HepG2 (cell line): ENCODE data around the gene PKIB. TPM values are rescaled to one million over a fixed set of nuclear protein-coding genes. Genes with fewer than 3 reads are reported as not detected.

ENCODE experiments used
- ATAC-seq: fragments of 200-7000 bp; cut with Tn5 transposase; 3 replicates; pipeline ENCODE4 v1.9.1; 2020; ENCODE audit warnings: mild to moderate bottlenecking, moderate library complexity
- BruUV-seq: library from RNA; stranded (reverse); fragments of 400-500 nt; replicated peaks from 2 replicates; lab custom pipeline; 2021; lab: Mats Ljungman, UMichigan
- CTCF ChIA-PET: fragments of 300-600 bp; formaldehyde crosslinking; extraction: SDS; loops from one replicate; lab custom pipeline; 2021; ENCODE audit warnings: low total read pairs, inconsistent platforms, low intra/inter-chr PET ratio; lab: Yijun Ruan, JAX
- POLR2A ChIA-PET: fragments of 350-600 bp; sonication (Branson Sonifier 250); formaldehyde crosslinking; loops from one replicate; lab custom pipeline; 2020; ENCODE audit warnings: antibody characterized with exemption, inconsistent platforms; lab: Yijun Ruan, JAX
- DNase-seq: peaks from one replicate; pipeline ENCODE4 v3.0.0-alpha.2; 2015; ENCODE audit warnings: low spot score
- FAIRE-seq: peaks from 3 replicates; lab custom pipeline; 2011; peaks lifted over from hg19 to GRCh38; lab: Jason Lieb, UNC
- H2AFZ ChIP-seq: one replicate; pipeline ENCODE4 v1.6.1; 2011; ENCODE audit warnings: low read length, inconsistent platforms
- H3K27ac ChIP-seq: fragments of 300-600 bp; 3 replicates; pipeline ENCODE4 v1.8.0; 2011; ENCODE audit warnings: mixed run types, mild to moderate bottlenecking, mixed read lengths, low read length, inconsistent platforms; ENCODE audit not compliant: insufficient read depth; ENCODE audit errors: extremely low read length
- H3K27me3 ChIP-seq, 2 experiments: fragments of 200-600 bp in 1 of 2; 2 replicates in 1 of 2; 3 replicates in 1 of 2; pipeline versions ENCODE4 v1.6.0 to v1.8.0; 2011; ENCODE audit warnings: low read length in 2 of 2, mild to moderate bottlenecking in 2 of 2, moderate library complexity in 2 of 2, inconsistent platforms in 1 of 2; ENCODE audit not compliant: insufficient read depth in 2 of 2, control insufficient read depth in 1 of 2
- H3K36me3 ChIP-seq, 2 experiments: fragments of 200-600 bp in 1 of 2; replicated peaks in 1 of 2; 2 replicates in 1 of 2; 3 replicates in 1 of 2; pipeline versions ENCODE4 v1.5.1 to v1.8.0; 2011; ENCODE audit warnings: low read length in 2 of 2, inconsistent platforms in 1 of 2; ENCODE audit not compliant: insufficient read depth in 2 of 2, control insufficient read depth in 1 of 2
- H3K4me1 ChIP-seq: 2 replicates; pipeline ENCODE4 v1.5.1; 2012; ENCODE audit warnings: low read length, inconsistent platforms; ENCODE audit not compliant: insufficient read depth
- H3K4me2 ChIP-seq: 2 replicates; pipeline ENCODE4 v1.6.0; 2011; ENCODE audit warnings: low read depth, low read length, inconsistent platforms
- H3K4me3 ChIP-seq, 3 experiments: fragments of 200-600 bp in 1 of 3; sonication (generic), shearing (Covaris generic) in 1 of 3; replicated peaks in 1 of 3; 2 replicates each; pipeline ENCODE4 v1.5.1; 2011 to 2016; ENCODE audit warnings: low read length in 3 of 3, inconsistent platforms in 2 of 3, low read depth in 2 of 3, mild to moderate bottlenecking in 2 of 3, control low read depth in 1 of 3, mixed read lengths in 1 of 3; ENCODE audit not compliant: insufficient read depth in 1 of 3
- H3K79me2 ChIP-seq: one replicate; pipeline ENCODE4 v1.6.1; 2011; ENCODE audit warnings: low read length, inconsistent platforms; ENCODE audit not compliant: insufficient read depth
- H3K9ac ChIP-seq: 2 replicates; pipeline ENCODE4 v1.6.0; 2011; ENCODE audit warnings: mild to moderate bottlenecking, low read depth, low read length, inconsistent platforms; ENCODE audit not compliant: insufficient read depth
- H3K9me3 ChIP-seq: 2 replicates; pipeline ENCODE4 v1.5.1; 2012; ENCODE audit warnings: mild to moderate bottlenecking, low read length
- H4K20me1 ChIP-seq: 2 replicates; pipeline ENCODE4 v1.6.0; 2011; ENCODE audit warnings: inconsistent platforms, mild to moderate bottlenecking, low read length, moderate library complexity; ENCODE audit not compliant: insufficient read depth
- ATM ChIP-seq: fragments of 450-650 bp; IDR thresholded peaks from 2 replicates; pipeline ENCODE4 v1.7.1; 2017; ENCODE audit warnings: mild to moderate bottlenecking, borderline replicate concordance
- BCL3 ChIP-seq: sonication (generic); formaldehyde crosslinking; IDR thresholded peaks from 2 replicates; pipeline ENCODE4 v1.5.1; 2020; ENCODE audit warnings: mild to moderate bottlenecking, missing genetic modification reagents, moderate library complexity
- CBX2 ChIP-seq, 2 experiments: fragments of 200-600 bp in 1 of 2; sonication (generic); formaldehyde crosslinking in 1 of 2; IDR thresholded peaks; 2 replicates each; pipeline versions ENCODE4 v1.7.0 to v1.8.1; 2018 to 2022; ENCODE audit warnings: low read depth in 2 of 2, low read length in 1 of 2, mild to moderate bottlenecking in 1 of 2, missing genetic modification reagents in 1 of 2
- ETV6 ChIP-seq: sonication (generic); formaldehyde crosslinking; conservative IDR thresholded peaks from 2 replicates; pipeline ENCODE4 v1.4.0; 2020; ENCODE audit warnings: missing genetic modification reagents
- GLI4 ChIP-seq: sonication (generic); formaldehyde crosslinking; IDR thresholded peaks from 2 replicates; pipeline ENCODE4 v1.5.1; 2020; ENCODE audit warnings: missing genetic modification reagents, mild to moderate bottlenecking, moderate library complexity, borderline replicate concordance
- HNRNPK ChIP-seq: fragments of 200-400 bp; formaldehyde crosslinking; IDR thresholded peaks from 2 replicates; pipeline ENCODE4 v1.6.1; 2018; ENCODE audit warnings: low read length, low read depth, moderate library complexity, mild to moderate bottlenecking; ENCODE audit not compliant: poor library complexity, severe bottlenecking
- KDM1A ChIP-seq: IDR thresholded peaks from 2 replicates; pipeline ENCODE4 v1.6.1; 2016; ENCODE audit warnings: missing compliant biosample characterization
- KLF15 ChIP-seq: sonication (generic); formaldehyde crosslinking; IDR thresholded peaks from 2 replicates; pipeline ENCODE4 v1.8.1; 2023; ENCODE audit warnings: borderline replicate concordance, mild to moderate bottlenecking, inconsistent platforms, missing genetic modification reagents, mixed read lengths
- MZF1 ChIP-seq: sonication (generic); formaldehyde crosslinking; IDR thresholded peaks from 2 replicates; pipeline ENCODE4 v1.8.1; 2023; ENCODE audit warnings: mild to moderate bottlenecking, missing genetic modification reagents, borderline replicate concordance
- TSC22D2 ChIP-seq: sonication (generic); formaldehyde crosslinking; IDR thresholded peaks from 2 replicates; pipeline ENCODE4 v1.5.1; 2020; ENCODE audit warnings: missing genetic modification reagents, mild to moderate bottlenecking, borderline replicate concordance
- ZBTB49 ChIP-seq: sonication (generic); formaldehyde crosslinking; IDR thresholded peaks from 2 replicates; pipeline ENCODE4 v1.4.0; 2020; ENCODE audit warnings: missing genetic modification reagents, borderline replicate concordance
- ZC3H13 ChIP-seq: sonication (generic); formaldehyde crosslinking; IDR thresholded peaks from 2 replicates; pipeline ENCODE4 v1.8.1; 2023; ENCODE audit warnings: mild to moderate bottlenecking, missing genetic modification reagents, moderate library complexity
- ZNF570 ChIP-seq: sonication (generic); formaldehyde crosslinking; IDR thresholded peaks from 2 replicates; pipeline ENCODE4 v1.4.0; 2020; ENCODE audit warnings: mild to moderate bottlenecking, missing genetic modification reagents, borderline replicate concordance
- ZNF841 ChIP-seq: sonication (generic); formaldehyde crosslinking; IDR thresholded peaks from 2 replicates; pipeline ENCODE4 v1.8.1; 2023; ENCODE audit warnings: missing genetic modification reagents, borderline replicate concordance
- WGBS: methylation state at CpG from one replicate; pipeline ENCODE4 v1.1.6; 2017; ENCODE audit warnings: low lambda C conversion rate; 5-methylcytosine and 5-hydroxymethylcytosine counted together
- in situ Hi-C: cut with HindIII; loops from 2 replicates; pipeline ENCODE4 v1.10.0; 2017; ENCODE audit warnings: low pct_unique_long_range_greater_than_20kb; ENCODE audit not compliant: extremely low pct_ligation_motif_present
- intact Hi-C: fragments of 100-400 bp; cut with micrococcal nuclease; formaldehyde crosslinking; loops from one replicate; pipeline ENCODE4 v1.10.0; 2022; ENCODE audit not compliant: unreplicated experiment
- polyA plus RNA-seq, 8 experiments: library from polyadenylated mRNA; depleted of rRNA in 3 of 8; stranded (reverse) in 7 of 8; unstranded in 1 of 8; fragments of >200 nt; fragmentation: Illumina TruSeq in 4 of 8; extraction: Trizol in 4 of 8; gene quantifications; 2 replicates each; pipeline versions ENCODE4 v1.2.1 to v1.2.3, GENCODE V29; 2011 to 2016; ENCODE audit warnings: low read depth in 4 of 8, missing spikeins in 1 of 8, mixed read lengths in 1 of 8; ENCODE audit not compliant: insufficient read depth in 1 of 8
- total RNA-seq, 5 experiments: library from RNA; depleted of rRNA; stranded (reverse); fragments of >200 nt; fragmentation: Illumina TruSeq; extraction: Trizol; gene quantifications; 2 replicates each; pipeline ENCODE4 v1.2.3, GENCODE V29; 2016; ENCODE audit warnings: low read depth in 1 of 5

The PKIB gene
- total and polyA plus RNA-seq, 2 of the 13 experiments (the other 11 are each of a cell fraction or from before 2014, with no cell fraction given), result 1.4 to 1.5 TPM

GRCh38 chr6:122631571-122632249 lies 21.5 kb downstream of the PKIB start:
- Histone ChIP-seq H3K27ac (no peak overlapping the region), H3K4me3 (no peak overlapping the region), H2AFZ (no peak overlapping the region), H3K9ac (no peak overlapping the region), H3K79me2 (no peaks in the 10 kb centered on the region), H3K27me3 (no peaks in the 10 kb centered on the region), H4K20me1 (no peaks in the 10 kb centered on the region), H3K36me3 (no peaks in the 10 kb centered on the region), H3K9me3 (no peaks in the 10 kb centered on the region), H3K4me2 (no peak overlapping the region), H3K4me1 (no peaks in the 10 kb centered on the region)
- under 1% methylated on average over 3 of the region's 3 CpGs for WGBS
- in situ Hi-C loops (no loop called here), intact Hi-C loops (no loop called here)
- no peak for ATAC-seq
- FAIRE-seq, result no peak
- POLR2A ChIA-PET, result no interaction called here
- no TSS peak for BruUV-seq
- TF ChIP-seq CBX2 (IDR thresholded peaks at IDR 0.05; ENCODE audit: low read depth, low read length), result no peak
- TF ChIP-seq CBX2 (CRISPR knock-in tag; IDR thresholded peaks at IDR 0.05; ENCODE audit: low read depth), result no peak
- TF ChIP-seq ZC3H13 (CRISPR knock-in tag), result no peak
- no peak for TF ChIP-seq ZNF570 (CRISPR knock-in tag)
- no peak for TF ChIP-seq KLF15
- TF ChIP-seq KDM1A (CRISPR knock-in tag), result no peak
- no peak for TF ChIP-seq GLI4 (CRISPR knock-in tag)
- no peak for TF ChIP-seq HNRNPK
- no peak for TF ChIP-seq MZF1
- TF ChIP-seq BCL3, result no peak
- TF ChIP-seq ZBTB49 (CRISPR knock-in tag), result no peak
- TF ChIP-seq ATM, result no peak
- TF ChIP-seq ZNF841 (CRISPR knock-in tag), result no peak
- TF ChIP-seq ETV6 (CRISPR knock-in tag), result no peak
- no peak for TF ChIP-seq TSC22D2 (CRISPR knock-in tag)
- CTCF ChIA-PET, result no interaction called here
- DNase-seq, result no peak
